ENCODE data around the gene CD55. TPM values are rescaled to one million over a fixed set of nuclear protein-coding genes. Genes with fewer than 3 reads are reported as not detected.

CD55 gene, protein sequence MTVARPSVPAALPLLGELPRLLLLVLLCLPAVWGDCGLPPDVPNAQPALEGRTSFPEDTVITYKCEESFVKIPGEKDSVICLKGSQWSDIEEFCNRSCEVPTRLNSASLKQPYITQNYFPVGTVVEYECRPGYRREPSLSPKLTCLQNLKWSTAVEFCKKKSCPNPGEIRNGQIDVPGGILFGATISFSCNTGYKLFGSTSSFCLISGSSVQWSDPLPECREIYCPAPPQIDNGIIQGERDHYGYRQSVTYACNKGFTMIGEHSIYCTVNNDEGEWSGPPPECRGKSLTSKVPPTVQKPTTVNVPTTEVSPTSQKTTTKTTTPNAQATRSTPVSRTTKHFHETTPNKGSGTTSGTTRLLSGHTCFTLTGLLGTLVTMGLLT
- polyA plus RNA-seq (1.3 and 1.4 TPM in 2 replicates), polyA minus RNA-seq (1.7 and 1.9 TPM in 2 replicates)

- Histone ChIP-seq H3F3A (ENCODE audit: insufficient read depth, low read length, poor library complexity, severe bottlenecking) (no peaks in the 10 kb centered on the region), H3K36me3 (ENCODE audit: insufficient read depth, low read length) (no peaks in the 10 kb centered on the region), H3K79me2 (replicated peaks; ENCODE audit: insufficient read depth, low read length) (no peaks in the 10 kb centered on the region), H3K9me2 (ENCODE audit: insufficient read depth, low read length) (no peaks in the 10 kb centered on the region), H3K27ac (ENCODE audit: low read length) (no peak within 1 kb of the TSS), H4K20me1 (ENCODE audit: insufficient read depth) (no peaks in the 10 kb centered on the region), H3K9me3 (ENCODE audit: low read length) (no peaks in the 10 kb centered on the region), H3K4me2 (ENCODE audit: low read length) (peak within 1 kb of the TSS; percentile 79), H3K9ac (ENCODE audit: low read length) (peak within 1 kb of the TSS; percentile 60), H2AFZ (ENCODE audit: low read depth, low read length) (peak within 1 kb of the TSS; percentile 71), H3K27me3 (ENCODE audit: insufficient read depth, low read depth, low read length) (peaks cover 17% of the 10 kb centered on the region), H3K4me3 (ENCODE audit: low read length) (peak within 1 kb of the TSS; percentile 77)
- TF ChIP-seq RAD21 (conservative IDR thresholded peaks at IDR 0.05) (no peak), SMC3 (conservative IDR thresholded peaks at IDR 0.05; ENCODE audit: poor library complexity) (peak; percentile 36), CTCF (IDR thresholded peaks at IDR 0.05; ENCODE audit: poor library complexity, severe bottlenecking) (peak; percentile 59), MXI1 (conservative IDR thresholded peaks at IDR 0.05; ENCODE audit: poor library complexity, severe bottlenecking) (peak; percentile 61), TAF1 (IDR thresholded peaks at IDR 0.05; ENCODE audit: low read depth) (peak; percentile 28), EZH2 (IDR thresholded peaks at IDR 0.05; ENCODE audit: borderline replicate concordance, insufficient read depth, low read length, poor library complexity, severe bottlenecking) (no peak), POLR2AphosphoS5 (IDR thresholded peaks at IDR 0.05) (no peak), EP300 (conservative IDR thresholded peaks at IDR 0.05; ENCODE audit: poor library complexity, severe bottlenecking) (no peak)
- TF ChIP-seq, protein P1, sequence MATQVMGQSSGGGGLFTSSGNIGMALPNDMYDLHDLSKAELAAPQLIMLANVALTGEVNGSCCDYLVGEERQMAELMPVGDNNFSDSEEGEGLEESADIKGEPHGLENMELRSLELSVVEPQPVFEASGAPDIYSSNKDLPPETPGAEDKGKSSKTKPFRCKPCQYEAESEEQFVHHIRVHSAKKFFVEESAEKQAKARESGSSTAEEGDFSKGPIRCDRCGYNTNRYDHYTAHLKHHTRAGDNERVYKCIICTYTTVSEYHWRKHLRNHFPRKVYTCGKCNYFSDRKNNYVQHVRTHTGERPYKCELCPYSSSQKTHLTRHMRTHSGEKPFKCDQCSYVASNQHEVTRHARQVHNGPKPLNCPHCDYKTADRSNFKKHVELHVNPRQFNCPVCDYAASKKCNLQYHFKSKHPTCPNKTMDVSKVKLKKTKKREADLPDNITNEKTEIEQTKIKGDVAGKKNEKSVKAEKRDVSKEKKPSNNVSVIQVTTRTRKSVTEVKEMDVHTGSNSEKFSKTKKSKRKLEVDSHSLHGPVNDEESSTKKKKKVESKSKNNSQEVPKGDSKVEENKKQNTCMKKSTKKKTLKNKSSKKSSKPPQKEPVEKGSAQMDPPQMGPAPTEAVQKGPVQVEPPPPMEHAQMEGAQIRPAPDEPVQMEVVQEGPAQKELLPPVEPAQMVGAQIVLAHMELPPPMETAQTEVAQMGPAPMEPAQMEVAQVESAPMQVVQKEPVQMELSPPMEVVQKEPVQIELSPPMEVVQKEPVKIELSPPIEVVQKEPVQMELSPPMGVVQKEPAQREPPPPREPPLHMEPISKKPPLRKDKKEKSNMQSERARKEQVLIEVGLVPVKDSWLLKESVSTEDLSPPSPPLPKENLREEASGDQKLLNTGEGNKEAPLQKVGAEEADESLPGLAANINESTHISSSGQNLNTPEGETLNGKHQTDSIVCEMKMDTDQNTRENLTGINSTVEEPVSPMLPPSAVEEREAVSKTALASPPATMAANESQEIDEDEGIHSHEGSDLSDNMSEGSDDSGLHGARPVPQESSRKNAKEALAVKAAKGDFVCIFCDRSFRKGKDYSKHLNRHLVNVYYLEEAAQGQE (IDR thresholded peaks at IDR 0.05; ENCODE audit: borderline replicate concordance) = peak; percentile 26
Measured at GRCh38 chr1:207321079-207321789, at the start of gene CD55. TSS of gene CD55 (plus strand) at chr1:207321678. CDS start at chr1:207321766, 88 bp downstream.

- H3K27me3 ChIP-seq (ENCODE audit: insufficient read depth, low read depth, low read length) = no peaks in the 10 kb centered on the region
- TF ChIP-seq RAD21 (conservative IDR thresholded peaks at IDR 0.05) (no peak), MXI1 (conservative IDR thresholded peaks at IDR 0.05; ENCODE audit: poor library complexity, severe bottlenecking) (no peak), CTCF (IDR thresholded peaks at IDR 0.05; ENCODE audit: poor library complexity, severe bottlenecking) (no peak), SMC3 (conservative IDR thresholded peaks at IDR 0.05; ENCODE audit: poor library complexity) (no peak), POLR2AphosphoS5 (IDR thresholded peaks at IDR 0.05) (no peak), TAF1 (IDR thresholded peaks at IDR 0.05; ENCODE audit: low read depth) (no peak), EZH2 (IDR thresholded peaks at IDR 0.05; ENCODE audit: borderline replicate concordance, insufficient read depth, low read length, poor library complexity, severe bottlenecking) (no peak)
- TF ChIP-seq, protein P1 (IDR thresholded peaks at IDR 0.05; ENCODE audit: borderline replicate concordance) = no peak
- H3K27ac ChIP-seq (ENCODE audit: low read length) = no peak overlapping the region
- no peaks in the 10 kb centered on the region for H3K9me2 ChIP-seq (ENCODE audit: insufficient read depth, low read length)
- H3K36me3 ChIP-seq (ENCODE audit: insufficient read depth, low read length) = no peaks in the 10 kb centered on the region
- no peaks in the 10 kb centered on the region for H3K9me3 ChIP-seq (ENCODE audit: low read length)
- no peak overlapping the region for H3K4me3 ChIP-seq (ENCODE audit: low read length)
- no peaks in the 10 kb centered on the region for H3K79me2 ChIP-seq (replicated peaks; ENCODE audit: insufficient read depth, low read length)
- H3K9ac ChIP-seq (ENCODE audit: low read length) = no peak overlapping the region
- H4K20me1 ChIP-seq (ENCODE audit: insufficient read depth) = no peaks in the 10 kb centered on the region
- no peaks in the 10 kb centered on the region for H3F3A ChIP-seq (ENCODE audit: insufficient read depth, low read length, poor library complexity, severe bottlenecking)
- no peak overlapping the region for H3K4me2 ChIP-seq (ENCODE audit: low read length)
- no peak overlapping the region for H2AFZ ChIP-seq (ENCODE audit: low read depth, low read length)
Measured at GRCh38 chr1:207274882-207275281, 46.6 kb upstream of the CD55 start.

All from neural cell (in vitro differentiated cells).